IMR-90 (cell line): Measurements from ENCODE around the gene SIM1. TPM values are rescaled to one million over a fixed set of nuclear protein-coding genes. Genes with fewer than 3 reads are reported as not detected.

ENCODE experiments used
- ATAC-seq: fragments of 200-7000 bp; cut with Tn5 transposase; 2 replicates; pipeline ENCODE4 v1.9.1; 2020; ENCODE audit warnings: low read depth, mild to moderate bottlenecking, moderate library complexity
- BruUV-seq: library from RNA; stranded (reverse); fragments of 400-500 nt; replicated peaks from 2 replicates; lab custom pipeline; 2021; lab: Mats Ljungman, UMichigan
- CTCF ChIA-PET: fragments of 300-600 bp; formaldehyde crosslinking; extraction: SDS; loops from one replicate; lab custom pipeline; 2021; ENCODE audit warnings: antibody characterized with exemption; lab: Yijun Ruan, JAX
- POLR2A ChIA-PET: fragments of 300-600 bp; sonication (Branson Sonifier 250); formaldehyde crosslinking; loops from one replicate; lab custom pipeline; 2022; ENCODE audit warnings: antibody characterized with exemption; ENCODE audit not compliant: unreplicated experiment; lab: Charles Lee
- DNase-seq: peaks from one replicate; pipeline ENCODE4 v3.0.0; 2013
- H2AFZ ChIP-seq: replicated peaks from 2 replicates; pipeline ENCODE3; 2013; ENCODE audit warnings: low read length, mild to moderate bottlenecking; ENCODE audit not compliant: poor library complexity
- H2AK5ac ChIP-seq: 2 replicates; pipeline ENCODE4 v1.6.1; 2013; ENCODE audit warnings: low read depth, low read length, inconsistent platforms
- H2AK9ac ChIP-seq: replicated peaks from 2 replicates; pipeline ENCODE3; 2013; ENCODE audit warnings: mild to moderate bottlenecking, low read depth, low read length, moderate library complexity; ENCODE audit not compliant: poor library complexity
- H2BK120ac ChIP-seq: 2 replicates; pipeline ENCODE4 v1.6.1; 2013; ENCODE audit warnings: low read depth, low read length, inconsistent platforms
- H2BK15ac ChIP-seq: 3 replicates; pipeline ENCODE4 v1.6.1; 2013; ENCODE audit warnings: low read depth, low read length, inconsistent platforms
- H2BK20ac ChIP-seq: 2 replicates; pipeline ENCODE4 v1.6.1; 2013; ENCODE audit warnings: low read depth, mild to moderate bottlenecking, inconsistent platforms, low read length, moderate library complexity
- H2BK5ac ChIP-seq: 2 replicates; pipeline ENCODE4 v1.6.1; 2013; ENCODE audit warnings: mild to moderate bottlenecking, low read depth, low read length, inconsistent platforms; ENCODE audit not compliant: poor library complexity, severe bottlenecking
- H3K14ac ChIP-seq: replicated peaks from 2 replicates; pipeline ENCODE4 v1.6.1; 2013; ENCODE audit warnings: low read depth, low read length, inconsistent platforms
- H3K18ac ChIP-seq: 2 replicates; pipeline ENCODE4 v1.6.1; 2013; ENCODE audit warnings: low read depth, low read length, control low read depth
- H3K23ac ChIP-seq: 2 replicates; pipeline ENCODE4 v1.6.1; 2013; ENCODE audit warnings: low read depth, low read length, inconsistent platforms
- H3K27ac ChIP-seq: 2 replicates; pipeline ENCODE4 v1.5.1; 2013; ENCODE audit warnings: mild to moderate bottlenecking, control low read depth, low read length; ENCODE audit not compliant: insufficient read depth
- H3K27me3 ChIP-seq: 2 replicates; pipeline ENCODE4 v1.6.1; 2013; ENCODE audit warnings: low read length; ENCODE audit not compliant: control insufficient read depth, insufficient read depth
- H3K36me3 ChIP-seq: 2 replicates; pipeline ENCODE4 v1.6.1; 2013; ENCODE audit warnings: low read length, mixed read lengths; ENCODE audit not compliant: control insufficient read depth, insufficient read depth
- H3K4ac ChIP-seq: 2 replicates; pipeline ENCODE4 v1.6.1; 2013; ENCODE audit warnings: low read depth, low read length, inconsistent platforms
- H3K4me1 ChIP-seq: 2 replicates; pipeline ENCODE4 v1.6.1; 2013; ENCODE audit warnings: low read length, mixed read lengths; ENCODE audit not compliant: control insufficient read depth, insufficient read depth
- H3K4me2 ChIP-seq: 2 replicates; pipeline ENCODE4 v1.6.1; 2013; ENCODE audit warnings: low read depth, mild to moderate bottlenecking, control low read depth, low read length, moderate library complexity
- H3K4me3 ChIP-seq: 2 replicates; pipeline ENCODE4 v1.5.1; 2013; ENCODE audit warnings: low read depth, mild to moderate bottlenecking, control low read depth, low read length, moderate library complexity; ENCODE audit not compliant: insufficient read depth
- H3K56ac ChIP-seq: 2 replicates; pipeline ENCODE4 v1.6.1; 2013; ENCODE audit warnings: low read length, inconsistent platforms; ENCODE audit not compliant: insufficient read depth; ENCODE audit errors: extremely low read depth
- H3K79me1 ChIP-seq, 2 experiments: 2 replicates each; pipeline ENCODE4 v1.6.1; 2013; ENCODE audit warnings: low read length in 2 of 2, inconsistent platforms in 1 of 2, low read depth in 1 of 2
- H3K9ac ChIP-seq: 2 replicates; pipeline ENCODE4 v1.6.1; 2013; ENCODE audit warnings: low read depth, low read length, control low read depth
- H3K9me1 ChIP-seq: 2 replicates; pipeline ENCODE4 v1.6.1; 2013; ENCODE audit warnings: low read length, inconsistent platforms; ENCODE audit not compliant: insufficient read depth
- H3K9me3 ChIP-seq: 2 replicates; pipeline ENCODE4 v1.6.1; 2013; ENCODE audit warnings: low read length; ENCODE audit not compliant: control insufficient read depth, insufficient read depth
- H4K20me1 ChIP-seq: 2 replicates; pipeline ENCODE4 v1.6.1; 2013; ENCODE audit warnings: low read length, inconsistent platforms; ENCODE audit not compliant: insufficient read depth
- H4K5ac ChIP-seq: 2 replicates; pipeline ENCODE4 v1.6.1; 2013; ENCODE audit warnings: mild to moderate bottlenecking, low read depth, low read length, control low read depth
- H4K8ac ChIP-seq, 2 experiments: 2 replicates each; pipeline ENCODE4 v1.6.1; 2013; ENCODE audit warnings: low read depth in 2 of 2, low read length in 2 of 2, control low read depth in 1 of 2, inconsistent platforms in 1 of 2
- H4K91ac ChIP-seq: 2 replicates; pipeline ENCODE4 v1.6.1; 2013; ENCODE audit warnings: low read depth, low read length, inconsistent platforms; ENCODE audit not compliant: insufficient read depth
- BHLHE40 ChIP-seq: fragments of 150-350 bp; IDR thresholded peaks from 2 replicates; pipeline ENCODE4 v1.6.1; 2016; ENCODE audit warnings: mild to moderate bottlenecking, low read depth, low read length
- CEBPB ChIP-seq: IDR thresholded peaks from 2 replicates; pipeline ENCODE4 v1.6.1; 2012; ENCODE audit warnings: low read depth, low read length, improper control_type of control experiment
- CHD1 ChIP-seq: IDR thresholded peaks from 2 replicates; pipeline ENCODE4 v1.6.1; 2012; ENCODE audit warnings: low read depth, low read length, improper control_type of control experiment
- CTCF ChIP-seq: conservative IDR thresholded peaks from 2 replicates; pipeline ENCODE4 v1.5.1; 2012; ENCODE audit warnings: mild to moderate bottlenecking, low read depth, low read length, improper control_type of control experiment
- ELK1 ChIP-seq: fragments of 150-350 bp; IDR thresholded peaks from 2 replicates; pipeline ENCODE4 v1.6.1; 2016; ENCODE audit warnings: low read depth, mild to moderate bottlenecking, low read length, moderate library complexity, borderline replicate concordance
- FOS ChIP-seq: fragments of 150-350 bp; IDR thresholded peaks from 2 replicates; pipeline ENCODE4 v1.6.1; 2016; ENCODE audit warnings: low read depth, low read length
- MAFK ChIP-seq: IDR thresholded peaks from 2 replicates; pipeline ENCODE4 v1.6.1; 2012; ENCODE audit warnings: low read depth, low read length, improper control_type of control experiment
- MAZ ChIP-seq: IDR thresholded peaks from 2 replicates; pipeline ENCODE4 v1.6.1; 2012; ENCODE audit warnings: low read depth, mild to moderate bottlenecking, low read length, improper control_type of control experiment, moderate library complexity, borderline replicate concordance
- MXI1 ChIP-seq: IDR thresholded peaks from 2 replicates; pipeline ENCODE4 v1.6.1; 2012; ENCODE audit warnings: low read depth, mild to moderate bottlenecking, low read length, moderate library complexity, borderline replicate concordance
- NFE2L2 ChIP-seq: fragments of 150-350 bp; IDR thresholded peaks from 2 replicates; pipeline ENCODE4 v1.6.1; 2016; ENCODE audit warnings: low read depth, mild to moderate bottlenecking, low read length
- POLR2A ChIP-seq: IDR thresholded peaks from 2 replicates; pipeline ENCODE4 v1.6.1; 2012; ENCODE audit warnings: mild to moderate bottlenecking, low read depth, low read length
- RAD21 ChIP-seq: IDR thresholded peaks from 2 replicates; pipeline ENCODE4 v1.6.1; 2012; ENCODE audit warnings: low read length, improper control_type of control experiment
- RCOR1 ChIP-seq: IDR thresholded peaks from 2 replicates; pipeline ENCODE4 v1.6.1; 2012; ENCODE audit warnings: mild to moderate bottlenecking, low read length, improper control_type of control experiment; ENCODE audit not compliant: insufficient replicate concordance
- RFX5 ChIP-seq: IDR thresholded peaks from 2 replicates; pipeline ENCODE4 v1.8.0; 2012; ENCODE audit warnings: low read depth, mild to moderate bottlenecking, low read length, moderate library complexity
- SMC3 ChIP-seq: fragments of 150-350 bp; IDR thresholded peaks from 2 replicates; pipeline ENCODE4 v1.6.1; 2016; ENCODE audit warnings: low read depth, mild to moderate bottlenecking, antibody characterized with exemption, low read length, moderate library complexity
- USF2 ChIP-seq: fragments of 150-350 bp; IDR thresholded peaks from 2 replicates; pipeline ENCODE4 v1.6.1; 2017; ENCODE audit warnings: mild to moderate bottlenecking, antibody characterized with exemption, low read length, low read depth
- dilution Hi-C: fragments of 300-500 bp; cut with HindIII; formaldehyde crosslinking; loops from one replicate; pipeline ENCODE4 v1.14.3; 2018; ENCODE audit warnings: low sequenced_read_pairs; ENCODE audit not compliant: unreplicated experiment
- in situ Hi-C: fragments of 300-500 bp; cut with MboI; formaldehyde crosslinking; loops from 3 replicates; pipeline ENCODE4 v1.14.3; 2019; ENCODE audit warnings: low sequenced_read_pairs, inconsistent platforms, mixed read lengths
- intact Hi-C: fragments of 100-400 bp; cut with micrococcal nuclease; formaldehyde crosslinking; loops from 2 replicates; pipeline ENCODE4 v1.10.0; 2022
- polyA plus RNA-seq, 3 experiments: library from polyadenylated mRNA; depleted of rRNA; stranded (reverse); fragments of >200 nt; gene quantifications; 2 replicates each; pipeline ENCODE4 v1.2.3, GENCODE V29; 2012; ENCODE audit warnings: low replicate concordance in 1 of 3
- total RNA-seq: library from RNA; depleted of rRNA; stranded (reverse); fragments of >200 nt; gene quantifications from 2 replicates; pipeline ENCODE4 v1.2.3, GENCODE V29; 2012

Gene SIM1
- total and polyA plus RNA-seq, 2 of the 4 experiments (the other 2 are of a cell fraction): not detected

- no peak for ATAC-seq
- H4K8ac ChIP-seq: no peak overlapping the region
- H2AK9ac ChIP-seq: no peak overlapping the region
- no TSS peak for BruUV-seq
- no peak overlapping the region for H2BK5ac ChIP-seq
- H3K27ac ChIP-seq: no peak overlapping the region
- H3K79me1 ChIP-seq: no peaks in the 10 kb centered on the region
- ChIA-PET POLR2A (no interaction called here), CTCF (no interaction called here)
- H3K27me3 ChIP-seq: peaks cover 26% of the 10 kb centered on the region
- H2AK5ac ChIP-seq: no peak overlapping the region
- H3K4ac ChIP-seq: no peak overlapping the region
- no peak overlapping the region for H2BK120ac ChIP-seq
- no peak overlapping the region for H3K23ac ChIP-seq
- intact Hi-C loops: no loop called here
- no peaks in the 10 kb centered on the region for H3K9me3 ChIP-seq
- no peak for TF ChIP-seq NFE2L2
- TF ChIP-seq USF2: no peak
- TF ChIP-seq RAD21: no peak
- no peak for TF ChIP-seq CTCF
- TF ChIP-seq CHD1: no peak
- TF ChIP-seq FOS: no peak
- TF ChIP-seq MXI1: no peak
- TF ChIP-seq SMC3: no peak
- no peak for TF ChIP-seq BHLHE40
- TF ChIP-seq MAFK: no peak
- no peak for TF ChIP-seq RFX5
- TF ChIP-seq CEBPB: no peak
- TF ChIP-seq MAZ: no peak
- no peak for TF ChIP-seq POLR2A
- no peak for TF ChIP-seq RCOR1
- TF ChIP-seq ELK1: no peak
- no peak overlapping the region for H3K4me2 ChIP-seq
- no peak overlapping the region for H3K4me3 ChIP-seq
- H4K91ac ChIP-seq: no peak overlapping the region
- no peaks in the 10 kb centered on the region for H3K4me1 ChIP-seq
- H3K36me3 ChIP-seq: no peaks in the 10 kb centered on the region
- no peak overlapping the region for H2BK15ac ChIP-seq
- no peak overlapping the region for H3K9ac ChIP-seq
- H2AFZ ChIP-seq: no peak overlapping the region
- no peak overlapping the region for H3K18ac ChIP-seq
- dilution Hi-C loops: no loop called here
- no peak overlapping the region for H2BK20ac ChIP-seq
- H3K14ac ChIP-seq: no peak overlapping the region
- H3K56ac ChIP-seq: no peak overlapping the region
- no peak overlapping the region for H4K5ac ChIP-seq
- no peaks in the 10 kb centered on the region for H4K20me1 ChIP-seq
- in situ Hi-C loops: loop anchor here (10.0 to 25.0 kb wide), 2 partner anchors 470 to 623 kb away; no protein-coding TSS in a partner anchor
- H3K9me1 ChIP-seq: no peaks in the 10 kb centered on the region; the same call in 1 of the 2 replicates
- DNase-seq: no peak
These were observed 20.5 kb upstream of the SIM1 start for GRCh38 chr6:100485268-100485667.
